ENCODE measurements around the gene ETV6.

DNA sequence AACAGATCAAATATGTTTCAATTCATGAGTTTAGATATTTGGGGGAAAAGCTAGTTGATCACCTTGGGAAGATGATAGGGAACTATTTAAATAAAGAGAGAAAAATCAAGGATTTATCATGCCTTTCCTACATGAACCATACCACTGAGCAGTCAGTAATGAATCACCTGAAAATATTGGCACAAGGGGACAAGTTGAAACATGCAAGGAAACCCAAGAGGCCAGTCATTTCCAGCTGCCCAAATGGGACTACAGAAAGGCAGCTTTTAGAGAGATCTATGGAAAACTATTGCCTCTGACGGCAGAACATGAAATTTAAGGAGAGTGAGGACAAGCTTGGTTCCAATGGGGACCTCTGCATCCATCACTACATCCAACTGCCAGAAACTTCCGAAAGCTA, 14.1 kb upstream of the ETV6 start:
- TF ChIP-seq YY1 (IDR thresholded peaks at IDR 0.05; ENCODE audit: insufficient read depth, insufficient read length) (no peak), ZNF274 (IDR thresholded peaks at IDR 0.05; ENCODE audit: low read depth, low read length) (no peak)
